NCI-H446 treated with DMSO at 0.1 percent for 48 hours (cell line): ENCODE results near the gene AHCYL1.
"Not testable (repeated sequence)": the region's sequence is repeated elsewhere in the genome, so short reads cannot be mapped to it uniquely, and the experiment has no call there.

Experiments
- DNase-seq: peaks from one replicate; lab custom pipeline; 2025; lab: John Stamatoyannopoulos, UW

Gene AHCYL1

DNA sequence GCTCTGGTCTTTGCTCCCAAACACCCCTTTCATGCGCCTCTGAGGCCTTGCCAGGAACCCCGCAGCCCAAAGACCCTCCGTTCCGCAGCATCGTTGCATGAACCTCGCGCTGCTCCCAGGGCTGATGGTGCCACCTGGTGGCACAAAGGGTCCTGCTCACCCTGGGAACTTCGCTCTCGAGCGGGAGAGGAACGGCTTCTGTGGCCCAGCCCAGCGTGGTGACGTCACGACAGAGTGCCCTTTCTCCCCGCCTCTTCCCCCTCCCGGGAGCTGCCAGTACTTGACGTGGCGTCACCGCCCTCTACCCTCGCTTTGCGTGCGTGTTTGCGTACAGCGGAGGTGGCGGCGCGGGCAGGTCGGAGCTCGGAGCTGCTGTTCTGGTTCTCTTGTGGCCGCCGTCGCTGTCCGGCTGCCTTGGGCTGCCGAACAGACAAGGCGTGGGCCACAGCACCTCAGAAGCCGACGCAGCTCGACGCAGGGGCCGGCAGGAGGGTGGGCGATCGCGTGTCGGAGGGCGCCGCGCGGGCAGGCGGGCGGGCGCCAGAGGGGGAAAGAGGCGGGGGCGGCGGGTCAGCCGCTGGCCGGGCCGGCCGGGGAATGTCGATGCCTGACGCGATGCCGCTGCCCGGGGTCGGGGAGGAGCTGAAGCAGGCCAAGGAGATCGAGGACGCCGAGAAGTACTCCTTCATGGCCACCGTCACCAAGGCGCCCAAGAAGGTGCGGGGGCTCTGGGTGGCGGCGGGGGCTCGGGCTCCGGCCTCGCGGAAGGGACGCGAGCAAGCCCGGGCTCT is at the start of gene AHCYL1:
TSS of gene AHCYL1 (plus strand) at position 310 of the 791 bp plus-strand sequence. CDS start at position 598, 288 bp downstream.
- peak; percentile 97 for DNase-seq

GRCh38 chr1:109935451-109935900 is 49.1 kb upstream of the AHCYL1 start:
- DNase-seq: no peak

DNA sequence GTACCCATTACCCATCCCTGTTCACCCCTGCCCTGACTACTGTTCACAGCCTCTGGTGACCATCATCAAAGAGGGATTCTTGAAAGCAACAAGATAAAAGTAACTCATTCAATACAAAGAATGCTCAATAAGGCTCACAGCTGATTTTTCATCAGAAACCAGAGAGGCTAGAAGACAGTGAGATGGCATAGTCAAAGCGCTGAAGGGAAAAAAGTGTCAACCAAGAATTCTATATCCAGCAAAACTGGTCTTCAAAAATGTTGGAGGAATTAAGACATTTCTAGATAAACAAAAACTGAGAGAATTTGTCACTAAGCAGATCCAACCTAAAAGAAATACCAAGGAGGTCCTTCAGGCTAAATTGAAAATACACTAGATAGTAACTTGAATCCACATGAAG is 46.8 kb upstream of the AHCYL1 start:
- no peak for DNase-seq

DNA sequence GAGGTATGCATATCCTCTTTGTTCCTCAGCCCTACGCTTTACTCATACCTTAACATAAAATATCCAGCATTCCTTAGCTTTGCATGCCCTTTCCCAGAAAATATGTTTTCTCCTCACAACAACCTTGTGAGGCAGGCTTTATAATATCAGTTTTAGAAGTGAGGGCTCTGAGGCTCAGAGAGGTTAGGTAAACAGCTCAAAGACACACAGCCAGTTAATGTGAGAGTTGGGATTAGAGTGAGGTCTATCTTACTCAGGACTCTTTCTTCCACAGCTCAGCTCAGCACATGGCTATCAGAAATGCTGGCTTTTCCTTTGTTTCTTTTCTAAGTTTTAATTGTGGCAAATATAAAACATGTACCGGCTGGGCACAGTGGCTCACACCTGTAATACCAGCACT is 46.0 kb upstream of the AHCYL1 start:
- no peak for DNase-seq

- no peak for DNase-seq
Measured at GRCh38 chr1:109942434-109942833, 42.1 kb upstream of the AHCYL1 start.

- DNase-seq: no peak
Measured at GRCh38 chr1:109944541-109944940, 40.0 kb upstream of the AHCYL1 start.

DNA sequence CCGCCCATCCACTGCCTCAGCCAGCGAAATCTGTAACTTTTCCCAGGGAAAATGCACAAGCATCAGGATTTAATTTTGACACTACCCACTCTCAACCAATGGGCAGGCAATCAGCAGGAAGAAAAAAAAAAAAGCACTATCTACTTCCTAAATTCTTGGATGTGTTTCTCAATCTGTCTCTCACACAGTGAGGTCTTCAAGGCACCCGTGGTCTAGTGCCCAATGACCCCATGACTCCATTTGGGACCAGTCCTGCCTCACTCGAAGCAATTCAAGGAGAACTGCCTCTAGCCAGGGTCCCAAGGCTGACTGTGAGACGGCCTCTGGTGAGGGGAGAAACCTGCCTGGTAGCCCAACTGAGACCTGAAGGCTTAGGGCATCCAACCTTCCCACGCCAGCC is 38.1 kb upstream of the AHCYL1 start:
- no peak for DNase-seq

DNA sequence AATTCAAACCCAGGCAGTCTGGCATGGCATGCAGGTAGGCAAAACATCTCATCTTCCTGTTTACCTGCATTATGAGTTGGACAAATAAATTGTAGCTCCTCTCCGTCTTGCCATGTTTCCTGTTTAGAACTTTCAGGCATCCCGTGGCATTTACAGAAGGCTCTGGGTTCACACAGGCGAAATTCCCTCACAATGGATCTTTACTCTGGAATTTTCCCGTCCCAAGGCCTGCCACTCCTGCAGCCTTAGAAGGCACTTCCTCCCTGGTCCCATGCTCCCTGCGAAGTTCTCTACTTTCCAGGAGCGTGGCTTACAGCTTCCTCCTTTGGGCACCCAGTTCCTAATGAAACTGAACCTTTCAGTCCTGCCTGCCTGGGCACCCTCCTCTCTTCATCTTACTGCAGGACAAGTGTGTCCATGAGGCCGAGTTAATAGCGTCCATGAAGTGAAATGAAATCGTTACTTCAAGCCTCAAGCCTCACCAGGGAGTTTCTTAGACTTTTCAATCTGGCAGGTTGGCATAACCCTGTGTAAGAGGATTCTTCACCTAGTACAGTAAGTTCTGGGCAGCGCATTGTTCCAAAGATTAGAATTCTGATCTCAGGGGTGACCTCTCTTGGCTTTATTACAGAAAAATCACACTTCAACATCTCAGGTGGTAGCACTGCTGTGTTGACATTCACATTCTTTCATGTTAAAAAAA is 36.8 kb upstream of the AHCYL1 start:
- DNase-seq: no peak

GRCh38 chr1:109948285-109948630 is 36.3 kb upstream of the AHCYL1 start:
- DNase-seq: no peak

GRCh38 chr1:109950038-109950437 is 34.5 kb upstream of the AHCYL1 start:
- no peak for DNase-seq

DNA sequence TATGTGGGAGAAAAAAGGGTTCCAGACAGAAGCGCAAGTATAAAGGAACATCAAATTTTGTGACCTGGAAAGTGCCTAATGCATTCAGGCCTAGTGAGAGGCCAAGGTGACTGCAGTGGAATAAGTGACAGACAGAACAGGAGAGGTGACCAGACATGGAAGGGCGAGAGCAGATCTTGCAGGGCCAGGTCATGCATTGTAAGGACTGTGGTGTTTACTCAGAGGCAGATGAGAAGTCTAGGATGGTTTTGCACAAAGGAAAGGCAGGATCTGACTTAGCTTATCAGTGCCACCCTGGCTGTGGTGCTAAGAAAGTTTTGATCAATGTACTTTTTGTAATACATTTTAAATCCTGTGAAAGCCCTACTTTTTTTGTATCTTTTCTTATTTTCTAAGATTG is 34.1 kb upstream of the AHCYL1 start:
- no peak for DNase-seq

- DNase-seq: not testable (repeated sequence)
Measured at GRCh38 chr1:109951501-109951900, 33.1 kb upstream of the AHCYL1 start.

DNA sequence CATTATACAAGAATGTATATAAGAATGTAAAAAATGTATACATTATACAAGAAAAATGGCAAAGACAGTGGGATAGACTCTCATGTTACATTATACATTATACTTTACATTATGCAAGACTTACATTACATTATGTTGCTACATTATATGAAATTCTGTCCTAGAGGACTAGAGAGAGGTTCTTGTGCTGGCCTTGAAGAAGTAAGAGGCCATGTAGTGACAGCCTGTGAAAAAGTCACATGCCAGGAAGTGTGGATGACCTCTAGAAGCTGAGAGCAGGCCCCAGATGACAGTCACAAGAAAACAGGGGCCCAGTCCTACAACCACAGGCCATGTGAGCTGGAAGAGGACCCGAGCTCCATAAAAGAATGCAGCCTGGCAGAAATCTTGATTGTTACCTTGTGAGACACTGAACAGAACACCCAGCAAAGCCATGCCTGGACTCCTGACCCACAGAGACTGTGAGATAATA is 30.5 kb upstream of the AHCYL1 start:
- DNase-seq: no peak

- DNase-seq: no peak
Measured at GRCh38 chr1:109959632-109959973, 25.0 kb upstream of the AHCYL1 start.

GRCh38 chr1:109959974-109960744 is 24.4 kb upstream of the AHCYL1 start:
- DNase-seq: no peak

DNA sequence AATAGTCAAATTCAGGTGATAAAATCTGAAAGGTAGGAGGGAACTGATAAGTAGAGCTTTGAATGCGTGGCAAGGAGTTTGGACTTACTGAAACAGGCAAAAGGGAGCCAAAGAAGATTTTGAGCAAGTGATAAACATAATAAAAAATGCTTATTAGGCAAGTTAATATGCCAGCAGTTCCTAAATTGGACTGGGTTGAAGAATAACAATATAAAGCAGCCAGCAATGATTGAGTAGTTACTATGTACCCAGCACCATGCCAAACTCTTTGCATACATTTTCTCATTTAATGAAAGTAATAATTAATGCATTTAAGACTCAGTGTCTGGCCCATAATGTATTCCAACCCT is 23.8 kb upstream of the AHCYL1 start:
- DNase-seq: no peak

DNA sequence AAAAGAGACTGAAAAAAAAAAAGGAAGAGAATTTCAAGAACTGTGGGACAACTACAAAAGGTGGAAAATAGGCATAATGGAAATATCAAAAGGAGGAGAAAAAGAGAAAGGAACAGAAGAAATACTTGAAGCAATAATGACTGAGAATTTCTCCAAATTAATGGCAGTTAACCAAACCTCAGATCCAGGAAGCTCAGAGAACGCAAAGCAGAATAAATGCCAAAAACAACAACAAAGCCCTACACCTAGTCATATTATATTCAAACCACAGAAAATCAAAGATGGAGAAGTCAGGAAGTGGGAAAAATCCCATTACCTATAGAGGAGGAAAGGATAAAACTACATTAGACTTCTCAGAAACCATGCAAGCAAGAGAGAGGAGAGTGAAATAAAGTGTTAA is 20.7 kb upstream of the AHCYL1 start:
- no peak for DNase-seq

- DNase-seq: no peak
Measured at GRCh38 chr1:109969146-109969829, 15.3 kb upstream of the AHCYL1 start.

DNA sequence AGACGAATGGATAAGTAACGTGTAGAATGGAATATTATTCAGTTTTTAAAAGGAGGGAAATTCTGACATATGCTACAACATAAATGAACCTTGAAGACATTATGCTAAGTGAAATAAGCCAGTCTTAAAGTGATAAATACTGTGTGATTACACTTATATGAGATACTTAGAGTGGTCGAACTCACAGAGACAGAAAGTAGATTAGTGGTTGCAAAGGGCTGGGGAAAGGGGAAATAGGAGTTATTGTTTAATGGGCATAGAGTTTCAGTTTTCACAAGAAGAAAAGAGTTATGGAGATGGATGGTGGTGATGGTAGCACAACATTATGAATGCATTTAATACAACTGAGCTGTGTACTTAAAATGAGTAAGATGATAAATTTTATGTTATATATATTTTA is 14.7 kb upstream of the AHCYL1 start:
- DNase-seq: no peak

DNA sequence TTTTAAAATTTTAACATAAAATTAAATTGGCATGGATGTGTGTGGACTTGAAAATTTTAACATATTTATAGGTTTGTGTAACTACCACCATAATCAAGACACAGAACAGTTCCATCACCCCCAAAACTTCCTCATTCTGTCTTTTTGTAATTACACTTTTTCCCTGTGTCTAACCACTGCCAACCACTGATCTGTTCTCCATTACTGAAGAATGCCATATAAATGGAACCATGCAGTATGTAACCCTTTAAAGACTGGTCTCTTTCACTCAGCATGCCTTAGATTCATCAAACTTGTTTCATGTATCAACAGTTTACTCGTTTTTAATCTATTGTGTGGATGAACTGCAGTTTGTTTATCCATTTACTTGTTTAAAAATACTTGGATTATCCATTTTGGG is 13.0 kb upstream of the AHCYL1 start:
- DNase-seq: no peak

- no peak for DNase-seq
Measured at GRCh38 chr1:109974191-109974590, 10.4 kb upstream of the AHCYL1 start.

DNA sequence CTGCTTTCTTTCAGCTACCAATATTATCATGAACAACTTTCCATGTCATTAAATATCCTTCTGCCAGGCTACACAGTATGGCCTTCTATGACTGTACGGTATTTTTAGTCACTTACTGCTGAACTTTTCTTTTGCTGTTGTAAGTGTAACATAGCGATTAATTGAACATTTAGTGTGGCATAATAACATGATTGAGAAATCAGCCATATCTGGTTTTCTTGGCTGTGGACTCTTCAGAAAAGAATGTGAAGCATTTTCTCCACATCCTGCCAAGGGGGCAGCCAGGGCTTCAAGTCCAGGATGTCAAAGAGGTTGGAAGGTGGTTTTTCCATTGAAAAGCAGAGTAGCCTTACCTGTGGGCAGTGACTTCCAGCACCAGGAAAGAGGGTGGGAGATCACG is 8.8 kb upstream of the AHCYL1 start:
- DNase-seq: no peak
